PC-3 (cell line): Measurements from ENCODE around the gene TNKS1BP1. TPM values are rescaled to one million over a fixed set of nuclear protein-coding genes. Genes with fewer than 3 reads are reported as not detected.

Source experiments
- ATAC-seq: fragments of 200-7000 bp; cut with Tn5 transposase; 2 replicates; pipeline ENCODE4 v1.9.1; 2020; ENCODE audit warnings: mild to moderate bottlenecking, moderate library complexity
- BruUV-seq: library from RNA; stranded (reverse); fragments of 400-500 nt; replicated peaks from 2 replicates; lab custom pipeline; 2021; lab: Mats Ljungman, UMichigan
- CTCF ChIA-PET: fragments of 300-600 bp; sonication (Branson Sonifier 250); formaldehyde crosslinking; loops from one replicate; lab custom pipeline; 2022; ENCODE audit warnings: antibody characterized with exemption; lab: Charles Lee
- POLR2A ChIA-PET: fragments of 300-600 bp; sonication (Branson Sonifier 250); formaldehyde crosslinking; loops from one replicate; lab custom pipeline; 2022; ENCODE audit warnings: antibody characterized with exemption; ENCODE audit not compliant: unreplicated experiment; lab: Charles Lee
- DNase-seq: peaks from one replicate; pipeline ENCODE4 v3.0.0-alpha.2; 2015
- H2AFZ ChIP-seq: fragments of 300-600 bp; sonication (generic); 2 replicates; pipeline ENCODE4 v1.6.0; 2016; ENCODE audit warnings: antibody characterized with exemption, low read length
- H3F3A ChIP-seq: fragments of 300-600 bp; sonication (generic); one replicate; pipeline ENCODE4 v1.6.0; 2017; ENCODE audit warnings: antibody characterized with exemption, low read length, control low read depth, mild to moderate bottlenecking; ENCODE audit not compliant: unreplicated experiment
- H3K27ac ChIP-seq: fragments of 300-600 bp; sonication (generic); 2 replicates; pipeline ENCODE4 v1.5.1; 2016; ENCODE audit warnings: mild to moderate bottlenecking, low read length
- H3K27me3 ChIP-seq: fragments of 300-600 bp; sonication (generic); 2 replicates; pipeline ENCODE4 v1.6.1; 2016; ENCODE audit warnings: low read length, mixed read lengths
- H3K36me3 ChIP-seq: fragments of 300-600 bp; sonication (generic); 2 replicates; pipeline ENCODE4 v1.6.1; 2016; ENCODE audit warnings: low read depth, mixed run types, low read length, mixed read lengths
- H3K4me1 ChIP-seq: fragments of 300-600 bp; sonication (generic); 2 replicates; pipeline ENCODE4 v1.5.1; 2016; ENCODE audit warnings: low read length; ENCODE audit not compliant: insufficient read depth
- H3K4me2 ChIP-seq: fragments of 300-600 bp; sonication (generic); 2 replicates; pipeline ENCODE4 v1.6.0; 2016; ENCODE audit warnings: low read length
- H3K4me3 ChIP-seq: fragments of 300-600 bp; sonication (generic); 2 replicates; pipeline ENCODE4 v1.5.1; 2016; ENCODE audit warnings: mild to moderate bottlenecking, low read length, mixed read lengths
- H3K79me2 ChIP-seq: fragments of 300-600 bp; sonication (generic); 2 replicates; pipeline ENCODE4 v1.6.1; 2017; ENCODE audit warnings: low read length, mixed read lengths
- H3K9ac ChIP-seq: fragments of 300-600 bp; sonication (generic); 2 replicates; pipeline ENCODE4 v1.6.0; 2016; ENCODE audit warnings: mild to moderate bottlenecking, low read length
- H3K9me2 ChIP-seq: fragments of 300-600 bp; sonication (generic); replicated peaks from 2 replicates; pipeline ENCODE4 v1.6.1; 2016; ENCODE audit warnings: mixed run types, low read length, mixed read lengths
- H3K9me3 ChIP-seq: fragments of 300-600 bp; sonication (generic); 2 replicates; pipeline ENCODE4 v1.6.1; 2016; ENCODE audit warnings: low read length, mixed read lengths
- H4K20me1 ChIP-seq: fragments of 300-600 bp; sonication (generic); 2 replicates; pipeline ENCODE4 v1.6.1; 2016; ENCODE audit warnings: low read length, mixed read lengths
- CTCF ChIP-seq: fragments of 300-600 bp; sonication (generic); conservative IDR thresholded peaks from 2 replicates; pipeline ENCODE4 v1.5.1; 2017; ENCODE audit warnings: antibody characterized with exemption, low read depth, mild to moderate bottlenecking, low read length
- EZH2 ChIP-seq: fragments of 300-600 bp; sonication (generic); IDR thresholded peaks from one replicate; pipeline ENCODE4 v1.6.1; 2017; ENCODE audit warnings: antibody characterized with exemption, mild to moderate bottlenecking, low read length; ENCODE audit not compliant: unreplicated experiment
- EZH2phosphoT487 ChIP-seq: fragments of 300-600 bp; sonication (generic); IDR thresholded peaks from 2 replicates; pipeline ENCODE4 v1.6.1; 2018; ENCODE audit warnings: mild to moderate bottlenecking, antibody characterized with exemption, low read length, borderline replicate concordance
- intact Hi-C: fragments of 100-400 bp; cut with micrococcal nuclease; formaldehyde crosslinking; loops from 2 replicates; pipeline ENCODE4 v1.9.0; 2023
- total RNA-seq: library from RNA; depleted of rRNA; stranded (reverse); fragments of >200 nt; gene quantifications from 2 replicates; pipeline ENCODE4 v1.2.3, GENCODE V29; 2014

TNKS1BP1 gene
- total RNA-seq, 1 experiment from 2014 or later, result 89.6 TPM

GRCh38 chr11:57311109-57311936 lies 13.4 kb downstream of the TNKS1BP1 start:
- H4K20me1 ChIP-seq, result 0 out of 2 replicates have a peak, but pooled peaks cover 5% of the 10 kb centered on the region
- intact Hi-C loops, result loop anchor here (1.0 to 2.0 kb wide), 2 partner anchors 11 to 33 kb away; no protein-coding TSS in a partner anchor
- no peaks in the 10 kb centered on the region for H3K9me3 ChIP-seq
- TF ChIP-seq EZH2phosphoT487, result no peak
- TF ChIP-seq EZH2, result no peak
- TF ChIP-seq CTCF, result no peak
- H3K9ac ChIP-seq, result peak overlapping the region; percentile 76
- H3K9me2 ChIP-seq, result no peaks in the 10 kb centered on the region
- H3K4me3 ChIP-seq, result peak overlapping the region; percentile 67
- ChIA-PET CTCF (interaction anchor here (0.6 to 1.4 kb wide), 4 partner anchors 11 to 332 kb away, joined by 3 to 8 read pairs (median 4); no protein-coding TSS in a partner anchor), POLR2A (interaction anchor here (0.5 to 1.0 kb wide), 5 partner anchors 11 to 55 kb away, joined by 4 to 12 read pairs (median 4); partner anchors contain the start of genes SSRP1 and TNKS1BP1)
- no TSS peak for BruUV-seq
- peaks cover 53% of the 10 kb centered on the region for H3K4me1 ChIP-seq
- no peaks in the 10 kb centered on the region for H3K27me3 ChIP-seq
- H2AFZ ChIP-seq, result peak overlapping the region; percentile 24; the same call in 1 of the 2 replicates
- peaks cover 34% of the 10 kb centered on the region for H3K36me3 ChIP-seq
- peak overlapping the region; percentile 96 for H3K4me2 ChIP-seq
- DNase-seq, result peak; percentile 96
- peak overlapping the region; percentile 86 for H3K27ac ChIP-seq
- H3F3A ChIP-seq, result no peaks in the 10 kb centered on the region
- peak; percentile 94 for ATAC-seq
- peaks cover 40% of the 10 kb centered on the region for H3K79me2 ChIP-seq

- H3K9ac ChIP-seq, result peak overlapping the region; percentile 76
- no peaks in the 10 kb centered on the region for H3F3A ChIP-seq
- no peaks in the 10 kb centered on the region for H3K9me3 ChIP-seq
- no peaks in the 10 kb centered on the region for H3K9me2 ChIP-seq
- H2AFZ ChIP-seq, result no peak overlapping the region
- ChIA-PET CTCF (interaction anchor here (0.6 kb wide), 1 partner anchor 225 kb away, joined by 3 read pairs; no protein-coding TSS in a partner anchor), POLR2A (interaction anchor here (1.0 kb wide), 1 partner anchor 14 kb away, joined by 4 read pairs; the partner anchor contains the start of gene TNKS1BP1)
- peaks cover 47% of the 10 kb centered on the region for H3K79me2 ChIP-seq
- BruUV-seq, result no TSS peak
- DNase-seq, result no peak
- H3K36me3 ChIP-seq, result peaks cover 30% of the 10 kb centered on the region
- TF ChIP-seq CTCF, result no peak
- TF ChIP-seq EZH2, result no peak
- no peak for TF ChIP-seq EZH2phosphoT487
- no peak for ATAC-seq
- 0 out of 2 replicates have a peak, but pooled peaks cover 5% of the 10 kb centered on the region for H4K20me1 ChIP-seq
- H3K4me2 ChIP-seq, result peak overlapping the region; percentile 96
- H3K4me3 ChIP-seq, result peak overlapping the region; percentile 67
- peak overlapping the region; percentile 86 for H3K27ac ChIP-seq
- H3K4me1 ChIP-seq, result peaks cover 58% of the 10 kb centered on the region
- intact Hi-C loops, result loop anchor here (1.0 to 2.0 kb wide), 2 partner anchors 12 to 32 kb away; no protein-coding TSS in a partner anchor
- H3K27me3 ChIP-seq, result no peaks in the 10 kb centered on the region
Observed at GRCh38 chr11:57310630-57311086, 14.1 kb downstream of the TNKS1BP1 start.
